Measurements from ENCODE around the gene KCNK5. TPM values are rescaled to one million over a fixed set of nuclear protein-coding genes. Genes with fewer than 3 reads are reported as not detected.

Gene KCNK5
- total and polyA plus RNA-seq, 2 of the 8 experiments (the other 6 are each of a cell fraction or from before 2014, with no cell fraction given) = 20.9 to 44.3 TPM

DNA sequence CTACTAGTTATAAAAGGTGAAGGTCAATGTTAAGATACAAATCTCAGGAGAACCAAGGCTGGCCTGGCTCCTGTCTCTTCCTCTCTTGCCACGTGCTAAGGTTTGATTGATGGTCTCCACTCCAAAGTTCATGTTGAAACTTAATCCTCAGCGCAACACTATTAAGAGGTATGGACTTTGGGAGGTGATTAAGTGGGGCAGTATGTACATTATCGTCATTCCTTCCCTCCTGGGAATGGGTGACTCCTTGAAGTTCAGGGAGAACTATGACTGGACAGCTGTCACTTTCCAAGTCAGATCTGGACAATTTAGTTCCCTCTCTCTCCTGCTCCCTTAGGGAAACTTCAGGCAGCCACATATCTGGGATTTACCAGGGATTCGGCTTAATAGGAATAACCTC, 50.5 kb downstream of the KCNK5 start:
- Histone ChIP-seq H3K27me3 (replicated peaks in 1 of 4; ENCODE audit: control insufficient read depth in 3 of 4, extremely low read depth in 1 of 4, insufficient read depth in 3 of 4, low read length in 3 of 4) (no peaks in the 10 kb centered on the region), H3K4me1 (replicated peaks in 1 of 4; ENCODE audit: control insufficient read depth in 3 of 4, insufficient read depth in 4 of 4, low read length in 3 of 4) (no peaks in the 10 kb centered on the region), H3K23me2 (ENCODE audit: low read depth, low read length) (no peaks in the 10 kb centered on the region), H3K4ac (replicated peaks; ENCODE audit: insufficient read length, low read depth, low read length) (no peak overlapping the region), H2BK12ac (ENCODE audit: low read depth, low read length) (no peak overlapping the region), H3K9ac (replicated peaks in 1 of 4; ENCODE audit: extremely low read depth in 1 of 4, low read depth in 3 of 4, low read length in 3 of 4) (no peak overlapping the region), H3K27ac (ENCODE audit: low read depth, low read length) (no peak overlapping the region), H3K14ac (ENCODE audit: insufficient read length) (no peak overlapping the region), H4K20me1 (replicated peaks in 1 of 2; ENCODE audit: control insufficient read depth in 1 of 2, insufficient read depth in 2 of 2, low read length in 2 of 2) (peaks cover 0 to 1% of the 10 kb centered on the region in 2 experiments), H2BK15ac (ENCODE audit: low read length) (no peak overlapping the region), H3K4me3 (ENCODE audit: extremely low read depth in 1 of 4, insufficient read depth in 2 of 4, low read depth in 3 of 4, low read length in 4 of 4) (no peak overlapping the region), H2BK20ac (ENCODE audit: low read length) (no peak overlapping the region), H3K56ac (replicated peaks; ENCODE audit: insufficient read length, low read depth, low read length) (no peak overlapping the region), H2BK5ac (ENCODE audit: low read depth, low read length) (no peak overlapping the region), H3K18ac (ENCODE audit: extremely low read depth, low read length) (no peak overlapping the region), H3K4me2 (ENCODE audit: insufficient read depth in 1 of 2, low read depth in 2 of 2, low read length in 2 of 2) (no peak overlapping the region), H3K36me3 (ENCODE audit: control insufficient read depth in 2 of 4, insufficient read depth in 4 of 4, low read length in 3 of 4) (peaks cover 0 to 3% (median under 1%) of the 10 kb centered on the region in 4 experiments; a peak in 3 of 8 replicates), H4K8ac (ENCODE audit: extremely low read depth, insufficient read depth, low read length) (no peak overlapping the region), H3K23ac (ENCODE audit: insufficient read length) (no peak overlapping the region), H3K79me1 (ENCODE audit: low read depth, low read length) (no peaks in the 10 kb centered on the region), H2AFZ (ENCODE audit: low read length) (no peak overlapping the region), H2AK5ac (ENCODE audit: low read depth, low read length) (no peak overlapping the region), H3K79me2 (ENCODE audit: control insufficient read depth in 1 of 2, insufficient read depth in 2 of 2, low read length in 2 of 2) (no peaks in the 10 kb centered on the region), H4K91ac (replicated peaks; ENCODE audit: insufficient read length, low read length) (no peak overlapping the region), H2BK120ac (replicated peaks; ENCODE audit: low read depth, low read length) (no peak overlapping the region), H3K9me3 (ENCODE audit: insufficient read depth in 2 of 2, low read depth in 1 of 2, low read length in 1 of 2) (peaks cover 3 to 5% of the 10 kb centered on the region in 2 experiments; a peak in 2 of 4 replicates), H4K5ac (ENCODE audit: insufficient read length, low read depth, low read length) (no peak overlapping the region)
- CTCF ChIA-PET (ENCODE audit: partially characterized antibody) = interaction anchor here (1.5 to 72.8 kb wide), 4 partner anchors 11 to 117 kb away, joined by 4 to 1738 read pairs (median 424); partner anchors contain the start of genes KCNK17 and KCNK5
- POLR2A ChIA-PET (ENCODE audit: partially characterized antibody) = no interaction called here
- FAIRE-seq (no peak), DNase-seq (ENCODE audit: low read depth in 1 of 2, low spot score in 2 of 2) (no peak)
- whole genome bisulfite sequencing, 2 experiments (ENCODE audit: extremely low coverage in 1 of 2, insufficient coverage in 1 of 2, insufficient read length in 1 of 2, insufficient replicate concordance in 2 of 2, low coverage in 1 of 2, low lambda C conversion rate in 2 of 2, missing lambda C conversion rate in 1 of 2) = 88% methylated on average over 4 of the region's 4 CpGs; no CpG with 5 or more reads in 1 of the 2 experiments
- TF ChIP-seq EP300 (IDR thresholded peaks at IDR 0.05; ENCODE audit: borderline replicate concordance in 1 of 2, low read depth in 2 of 2, low read length in 2 of 2) (no peak), HDAC6 (IDR thresholded peaks at IDR 0.05; ENCODE audit: low read depth, low read length) (no peak), ASH2L (IDR thresholded peaks at IDR 0.05; ENCODE audit: low read length) (no peak), CTBP2 (IDR thresholded peaks at IDR 0.05; ENCODE audit: borderline replicate concordance, insufficient read depth, insufficient read length, low read length) (no peak), CBX5 (IDR thresholded peaks at IDR 0.05; ENCODE audit: low read depth, low read length) (no peak), EGR1 (IDR thresholded peaks at IDR 0.05; ENCODE audit: borderline replicate concordance, low read depth, low read length) (no peak), SAP30 (IDR thresholded peaks at IDR 0.05; ENCODE audit: insufficient read depth, insufficient replicate concordance, low read length) (no peak), NANOG (IDR thresholded peaks at IDR 0.05; ENCODE audit: insufficient read depth, low read depth, low read length, poor library complexity, severe bottlenecking) (no peak), PHF8 (conservative IDR thresholded peaks at IDR 0.05; ENCODE audit: low read depth, low read length) (no peak), JUN (IDR thresholded peaks at IDR 0.05; ENCODE audit: low read depth, low read length) (no peak), POLR2AphosphoS5 (IDR thresholded peaks at IDR 0.05; ENCODE audit: low read depth, low read length) (no peak), YY1 (IDR thresholded peaks at IDR 0.05; ENCODE audit: low read depth, low read length) (no peak)
